HepG2 (cell line): ENCODE measurements around the gene TSPAN3. TPM values are rescaled to one million over a fixed set of nuclear protein-coding genes. Genes with fewer than 3 reads are reported as not detected.

Experiments
- ATAC-seq: fragments of 200-7000 bp; cut with Tn5 transposase; 3 replicates; pipeline ENCODE4 v1.9.1; 2020; ENCODE audit warnings: mild to moderate bottlenecking, moderate library complexity
- BruUV-seq: library from RNA; stranded (reverse); fragments of 400-500 nt; replicated peaks from 2 replicates; lab custom pipeline; 2021; lab: Mats Ljungman, UMichigan
- CTCF ChIA-PET: fragments of 300-600 bp; formaldehyde crosslinking; extraction: SDS; loops from one replicate; lab custom pipeline; 2021; ENCODE audit warnings: low total read pairs, inconsistent platforms, low intra/inter-chr PET ratio; lab: Yijun Ruan, JAX
- POLR2A ChIA-PET: fragments of 350-600 bp; sonication (Branson Sonifier 250); formaldehyde crosslinking; loops from one replicate; lab custom pipeline; 2020; ENCODE audit warnings: antibody characterized with exemption, inconsistent platforms; lab: Yijun Ruan, JAX
- DNase-seq: peaks from one replicate; pipeline ENCODE4 v3.0.0-alpha.2; 2015; ENCODE audit warnings: low spot score
- FAIRE-seq: peaks from 3 replicates; lab custom pipeline; 2011; peaks lifted over from hg19 to GRCh38; lab: Jason Lieb, UNC
- H2AFZ ChIP-seq: one replicate; pipeline ENCODE4 v1.6.1; 2011; ENCODE audit warnings: low read length, inconsistent platforms
- H3K27ac ChIP-seq: fragments of 300-600 bp; 3 replicates; pipeline ENCODE4 v1.8.0; 2011; ENCODE audit warnings: mixed run types, mild to moderate bottlenecking, mixed read lengths, low read length, inconsistent platforms; ENCODE audit not compliant: insufficient read depth; ENCODE audit errors: extremely low read length
- H3K27me3 ChIP-seq, 2 experiments: fragments of 200-600 bp in 1 of 2; 2 replicates in 1 of 2; 3 replicates in 1 of 2; pipeline versions ENCODE4 v1.6.0 to v1.8.0; 2011; ENCODE audit warnings: low read length in 2 of 2, mild to moderate bottlenecking in 2 of 2, moderate library complexity in 2 of 2, inconsistent platforms in 1 of 2; ENCODE audit not compliant: insufficient read depth in 2 of 2, control insufficient read depth in 1 of 2
- H3K36me3 ChIP-seq, 2 experiments: fragments of 200-600 bp in 1 of 2; replicated peaks in 1 of 2; 2 replicates in 1 of 2; 3 replicates in 1 of 2; pipeline versions ENCODE4 v1.5.1 to v1.8.0; 2011; ENCODE audit warnings: low read length in 2 of 2, inconsistent platforms in 1 of 2; ENCODE audit not compliant: insufficient read depth in 2 of 2, control insufficient read depth in 1 of 2
- H3K4me1 ChIP-seq: 2 replicates; pipeline ENCODE4 v1.5.1; 2012; ENCODE audit warnings: low read length, inconsistent platforms; ENCODE audit not compliant: insufficient read depth
- H3K4me2 ChIP-seq: 2 replicates; pipeline ENCODE4 v1.6.0; 2011; ENCODE audit warnings: low read depth, low read length, inconsistent platforms
- H3K4me3 ChIP-seq, 3 experiments: fragments of 200-600 bp in 1 of 3; sonication (generic), shearing (Covaris generic) in 1 of 3; replicated peaks in 1 of 3; 2 replicates each; pipeline ENCODE4 v1.5.1; 2011 to 2016; ENCODE audit warnings: low read length in 3 of 3, inconsistent platforms in 2 of 3, low read depth in 2 of 3, mild to moderate bottlenecking in 2 of 3, control low read depth in 1 of 3, mixed read lengths in 1 of 3; ENCODE audit not compliant: insufficient read depth in 1 of 3
- H3K79me2 ChIP-seq: one replicate; pipeline ENCODE4 v1.6.1; 2011; ENCODE audit warnings: low read length, inconsistent platforms; ENCODE audit not compliant: insufficient read depth
- H3K9ac ChIP-seq: 2 replicates; pipeline ENCODE4 v1.6.0; 2011; ENCODE audit warnings: mild to moderate bottlenecking, low read depth, low read length, inconsistent platforms; ENCODE audit not compliant: insufficient read depth
- H3K9me3 ChIP-seq: 2 replicates; pipeline ENCODE4 v1.5.1; 2012; ENCODE audit warnings: mild to moderate bottlenecking, low read length
- H4K20me1 ChIP-seq: 2 replicates; pipeline ENCODE4 v1.6.0; 2011; ENCODE audit warnings: inconsistent platforms, mild to moderate bottlenecking, low read length, moderate library complexity; ENCODE audit not compliant: insufficient read depth
- MIXL1 ChIP-seq: IDR thresholded peaks from 2 replicates; pipeline ENCODE4 v1.6.1; 2016
- PATZ1 ChIP-seq: sonication (generic); formaldehyde crosslinking; IDR thresholded peaks from 2 replicates; pipeline ENCODE4 v1.4.0; 2020; ENCODE audit warnings: missing genetic modification reagents
- RAD21 ChIP-seq: fragments of 450-650 bp; formaldehyde crosslinking; IDR thresholded peaks from 2 replicates; pipeline ENCODE4 v1.5.0; 2020; ENCODE audit warnings: mild to moderate bottlenecking
- RBFOX2 ChIP-seq: fragments of 200-400 bp; formaldehyde crosslinking; IDR thresholded peaks from 2 replicates; pipeline ENCODE4 v1.6.1; 2017; ENCODE audit warnings: low read depth, mild to moderate bottlenecking, low read length
- STAG1 ChIP-seq: sonication (generic); formaldehyde crosslinking; IDR thresholded peaks from 2 replicates; pipeline ENCODE4 v1.4.0; 2020; ENCODE audit warnings: missing genetic modification reagents
- XRCC5 ChIP-seq: fragments of 200-400 bp; formaldehyde crosslinking; optimal IDR thresholded peaks from 2 replicates; pipeline ENCODE3; 2017; ENCODE audit warnings: mild to moderate bottlenecking, low read length
- YY1 ChIP-seq: IDR thresholded peaks from 2 replicates; pipeline ENCODE4 v1.6.1; 2011; ENCODE audit warnings: low read length, low read depth, moderate library complexity, mild to moderate bottlenecking; ENCODE audit not compliant: insufficient read depth, insufficient replicate concordance
- ZBTB7B ChIP-seq: sonication (generic); formaldehyde crosslinking; IDR thresholded peaks from 2 replicates; pipeline ENCODE4 v1.4.0; 2020; ENCODE audit warnings: missing genetic modification reagents
- ZNF317 ChIP-seq: sonication (generic); formaldehyde crosslinking; IDR thresholded peaks from 2 replicates; pipeline ENCODE4 v1.5.0; 2020; ENCODE audit warnings: mild to moderate bottlenecking, missing genetic modification reagents
- ZNF530 ChIP-seq: sonication (generic); formaldehyde crosslinking; IDR thresholded peaks from 2 replicates; pipeline ENCODE4 v1.5.0; 2020; ENCODE audit warnings: low read depth, mild to moderate bottlenecking, missing genetic modification reagents
- WGBS: methylation state at CpG from one replicate; pipeline ENCODE4 v1.1.6; 2017; ENCODE audit warnings: low lambda C conversion rate; 5-methylcytosine and 5-hydroxymethylcytosine counted together
- in situ Hi-C: cut with HindIII; loops from 2 replicates; pipeline ENCODE4 v1.10.0; 2017; ENCODE audit warnings: low pct_unique_long_range_greater_than_20kb; ENCODE audit not compliant: extremely low pct_ligation_motif_present
- intact Hi-C: fragments of 100-400 bp; cut with micrococcal nuclease; formaldehyde crosslinking; loops from one replicate; pipeline ENCODE4 v1.10.0; 2022; ENCODE audit not compliant: unreplicated experiment
- polyA plus RNA-seq, 8 experiments: library from polyadenylated mRNA; depleted of rRNA in 3 of 8; stranded (reverse) in 7 of 8; unstranded in 1 of 8; fragments of >200 nt; fragmentation: Illumina TruSeq in 4 of 8; extraction: Trizol in 4 of 8; gene quantifications; 2 replicates each; pipeline versions ENCODE4 v1.2.1 to v1.2.3, GENCODE V29; 2011 to 2016; ENCODE audit warnings: low read depth in 4 of 8, missing spikeins in 1 of 8, mixed read lengths in 1 of 8; ENCODE audit not compliant: insufficient read depth in 1 of 8
- total RNA-seq, 5 experiments: library from RNA; depleted of rRNA; stranded (reverse); fragments of >200 nt; fragmentation: Illumina TruSeq; extraction: Trizol; gene quantifications; 2 replicates each; pipeline ENCODE4 v1.2.3, GENCODE V29; 2016; ENCODE audit warnings: low read depth in 1 of 5
- TF ChIP-seq, protein P1 (sequence below): sonication (generic); formaldehyde crosslinking; IDR thresholded peaks from 2 replicates; pipeline ENCODE4 v1.4.0; 2020; ENCODE audit warnings: low read depth, mild to moderate bottlenecking, missing genetic modification reagents
- TF ChIP-seq, protein P2 (sequence below), 2 experiments: sonication (generic) in 1 of 2; formaldehyde crosslinking in 1 of 2; IDR thresholded peaks; 2 replicates each; pipeline versions ENCODE4 v1.4.0 to v1.6.1; 2016 to 2020; ENCODE audit warnings: borderline replicate concordance in 1 of 2, low read depth in 1 of 2, mild to moderate bottlenecking in 1 of 2, missing genetic modification reagents in 1 of 2
- TF ChIP-seq, protein P3 (sequence below): sonication (generic); formaldehyde crosslinking; IDR thresholded peaks from 2 replicates; pipeline ENCODE4 v1.5.0; 2020; ENCODE audit warnings: mild to moderate bottlenecking, missing genetic modification reagents, moderate library complexity

Gene TSPAN3
- total and polyA plus RNA-seq, 2 of the 13 experiments (the other 11 are each of a cell fraction or from before 2014, with no cell fraction given), result 167 to 170 TPM

GRCh38 chr15:77024273-77025082, 46.4 kb downstream of the TSPAN3 start:
- H4K20me1 ChIP-seq, result no peaks in the 10 kb centered on the region
- 19% methylated on average over 15 of the region's 17 CpGs for WGBS
- ATAC-seq, result peak; percentile 68
- H3K4me3 ChIP-seq, result no peak overlapping the region
- ChIA-PET POLR2A (no interaction called here), CTCF (interaction anchor here (1.1 to 1.2 kb wide), 2 partner anchors 472 to 519 kb away, joined by 4 to 8 read pairs; no protein-coding TSS in a partner anchor)
- H3K9ac ChIP-seq, result no peak overlapping the region
- no peaks in the 10 kb centered on the region for H3K9me3 ChIP-seq
- H3K4me2 ChIP-seq, result no peak overlapping the region
- in situ Hi-C loops, result no loop called here
- no TSS peak for BruUV-seq
- H3K27ac ChIP-seq, result no peak overlapping the region
- no peaks in the 10 kb centered on the region for H3K36me3 ChIP-seq
- peaks cover 8 to 42% of the 10 kb centered on the region in 2 experiments; a peak in 4 of 5 replicates for H3K27me3 ChIP-seq
- DNase-seq, result peak; percentile 21
- H3K4me1 ChIP-seq, result peaks cover 6% of the 10 kb centered on the region
- intact Hi-C loops, result no loop called here
- FAIRE-seq, result no peak
- no peaks in the 10 kb centered on the region for H3K79me2 ChIP-seq
- H2AFZ ChIP-seq, result no peak overlapping the region
- TF ChIP-seq MIXL1 (no peak), XRCC5 (peak; percentile 57), STAG1 (CRISPR knock-in tag) (peak; percentile 67), PATZ1 (CRISPR knock-in tag) (0 out of 2 replicates have a peak, but pooled peaks have one; percentile 18), YY1 (no peak), ZBTB7B (CRISPR knock-in tag) (peak; percentile 38; the same call in 1 of the 2 replicates), ZNF317 (no peak), RBFOX2 (no peak), ZNF530 (CRISPR knock-in tag) (no peak), RAD21 (CRISPR knock-in tag) (peak; percentile 70)
- TF ChIP-seq, protein P1, sequence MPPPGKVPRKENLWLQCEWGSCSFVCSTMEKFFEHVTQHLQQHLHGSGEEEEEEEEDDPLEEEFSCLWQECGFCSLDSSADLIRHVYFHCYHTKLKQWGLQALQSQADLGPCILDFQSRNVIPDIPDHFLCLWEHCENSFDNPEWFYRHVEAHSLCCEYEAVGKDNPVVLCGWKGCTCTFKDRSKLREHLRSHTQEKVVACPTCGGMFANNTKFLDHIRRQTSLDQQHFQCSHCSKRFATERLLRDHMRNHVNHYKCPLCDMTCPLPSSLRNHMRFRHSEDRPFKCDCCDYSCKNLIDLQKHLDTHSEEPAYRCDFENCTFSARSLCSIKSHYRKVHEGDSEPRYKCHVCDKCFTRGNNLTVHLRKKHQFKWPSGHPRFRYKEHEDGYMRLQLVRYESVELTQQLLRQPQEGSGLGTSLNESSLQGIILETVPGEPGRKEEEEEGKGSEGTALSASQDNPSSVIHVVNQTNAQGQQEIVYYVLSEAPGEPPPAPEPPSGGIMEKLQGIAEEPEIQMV (CRISPR knock-in tag), result no peak
- TF ChIP-seq, protein P2, sequence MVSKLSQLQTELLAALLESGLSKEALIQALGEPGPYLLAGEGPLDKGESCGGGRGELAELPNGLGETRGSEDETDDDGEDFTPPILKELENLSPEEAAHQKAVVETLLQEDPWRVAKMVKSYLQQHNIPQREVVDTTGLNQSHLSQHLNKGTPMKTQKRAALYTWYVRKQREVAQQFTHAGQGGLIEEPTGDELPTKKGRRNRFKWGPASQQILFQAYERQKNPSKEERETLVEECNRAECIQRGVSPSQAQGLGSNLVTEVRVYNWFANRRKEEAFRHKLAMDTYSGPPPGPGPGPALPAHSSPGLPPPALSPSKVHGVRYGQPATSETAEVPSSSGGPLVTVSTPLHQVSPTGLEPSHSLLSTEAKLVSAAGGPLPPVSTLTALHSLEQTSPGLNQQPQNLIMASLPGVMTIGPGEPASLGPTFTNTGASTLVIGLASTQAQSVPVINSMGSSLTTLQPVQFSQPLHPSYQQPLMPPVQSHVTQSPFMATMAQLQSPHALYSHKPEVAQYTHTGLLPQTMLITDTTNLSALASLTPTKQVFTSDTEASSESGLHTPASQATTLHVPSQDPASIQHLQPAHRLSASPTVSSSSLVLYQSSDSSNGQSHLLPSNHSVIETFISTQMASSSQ (IDR thresholded peaks at IDR 0.05; ENCODE audit: low read depth), result no peak
- TF ChIP-seq, protein P2 (CRISPR knock-in tag; IDR thresholded peaks at IDR 0.05; ENCODE audit: borderline replicate concordance), result no peak
- TF ChIP-seq, protein P3, sequence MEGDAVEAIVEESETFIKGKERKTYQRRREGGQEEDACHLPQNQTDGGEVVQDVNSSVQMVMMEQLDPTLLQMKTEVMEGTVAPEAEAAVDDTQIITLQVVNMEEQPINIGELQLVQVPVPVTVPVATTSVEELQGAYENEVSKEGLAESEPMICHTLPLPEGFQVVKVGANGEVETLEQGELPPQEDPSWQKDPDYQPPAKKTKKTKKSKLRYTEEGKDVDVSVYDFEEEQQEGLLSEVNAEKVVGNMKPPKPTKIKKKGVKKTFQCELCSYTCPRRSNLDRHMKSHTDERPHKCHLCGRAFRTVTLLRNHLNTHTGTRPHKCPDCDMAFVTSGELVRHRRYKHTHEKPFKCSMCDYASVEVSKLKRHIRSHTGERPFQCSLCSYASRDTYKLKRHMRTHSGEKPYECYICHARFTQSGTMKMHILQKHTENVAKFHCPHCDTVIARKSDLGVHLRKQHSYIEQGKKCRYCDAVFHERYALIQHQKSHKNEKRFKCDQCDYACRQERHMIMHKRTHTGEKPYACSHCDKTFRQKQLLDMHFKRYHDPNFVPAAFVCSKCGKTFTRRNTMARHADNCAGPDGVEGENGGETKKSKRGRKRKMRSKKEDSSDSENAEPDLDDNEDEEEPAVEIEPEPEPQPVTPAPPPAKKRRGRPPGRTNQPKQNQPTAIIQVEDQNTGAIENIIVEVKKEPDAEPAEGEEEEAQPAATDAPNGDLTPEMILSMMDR, result peak; percentile 85
